HG03571 (cell line): Measurements from ENCODE around the gene KDM4C.
"Not testable (repeated sequence)": the region's sequence is repeated elsewhere in the genome, so short reads cannot be mapped to it uniquely, and the experiment has no call there.

Experiments
- ATAC-seq: cut with Tn5 transposase; IDR thresholded peaks from one replicate; pipeline ENCODE4 v1.9.1; 2021; ENCODE audit not compliant: unreplicated experiment

The KDM4C gene

GRCh38 chr9:6802926-6803325 is 45.2 kb downstream of the KDM4C start:
- ATAC-seq: no peak

- no peak for ATAC-seq
Observed at GRCh38 chr9:6805532-6805931, 47.8 kb downstream of the KDM4C start.

DNA sequence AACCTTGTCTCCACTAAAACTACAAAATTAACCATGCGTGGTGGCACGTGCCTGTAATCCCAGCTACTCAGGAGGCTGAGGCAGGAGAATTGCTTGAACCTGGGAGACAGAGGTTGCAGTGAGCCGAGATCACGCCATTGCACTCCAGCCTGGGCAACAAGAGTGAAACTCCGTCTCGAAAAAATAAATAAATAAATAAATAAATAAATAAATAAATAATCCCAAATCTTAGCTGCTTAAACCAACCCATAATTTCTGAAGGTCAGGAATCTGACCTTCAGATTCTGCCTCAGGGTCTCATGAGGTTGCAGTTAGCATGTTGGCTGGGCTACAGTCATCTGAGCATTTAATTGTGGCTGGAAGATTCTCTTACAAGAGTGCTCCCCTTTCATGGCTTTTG is 48.5 kb downstream of the KDM4C start:
- not testable (repeated sequence) for ATAC-seq

- ATAC-seq: not testable (repeated sequence)
Observed at GRCh38 chr9:6807669-6808068, 49.9 kb downstream of the KDM4C start.

- no peak for ATAC-seq
Observed at GRCh38 chr9:6811436-6811835, 53.7 kb downstream of the KDM4C start.

DNA sequence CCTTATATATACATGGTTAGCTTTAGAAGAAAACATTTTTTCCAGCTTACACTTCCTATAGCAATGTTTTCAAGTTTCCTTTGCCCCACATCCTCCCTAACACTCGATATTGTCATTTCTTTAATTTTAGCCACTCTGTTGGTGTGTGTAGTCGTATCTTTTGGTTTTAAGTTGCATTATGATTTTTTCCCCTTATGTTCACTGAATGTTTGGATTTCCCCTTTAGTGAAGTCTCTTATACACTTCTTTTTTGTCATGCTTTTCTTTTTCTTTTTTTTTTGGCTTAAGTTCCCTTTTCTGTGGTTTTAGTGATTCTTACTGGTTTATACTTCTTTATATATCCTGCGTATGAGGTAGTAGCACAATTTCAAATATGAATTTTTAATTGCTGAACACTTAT is 58.8 kb downstream of the KDM4C start:
- no peak for ATAC-seq

GRCh38 chr9:6818292-6818922 is 60.6 kb downstream of the KDM4C start:
- ATAC-seq: no peak

GRCh38 chr9:6819112-6819511 is 61.3 kb downstream of the KDM4C start:
- ATAC-seq: no peak

- no peak for ATAC-seq
Observed at GRCh38 chr9:6819529-6819928, 61.8 kb downstream of the KDM4C start.

- ATAC-seq: no peak
Observed at GRCh38 chr9:6822696-6823095, 64.9 kb downstream of the KDM4C start.

- ATAC-seq: no peak
Observed at GRCh38 chr9:6827439-6828145, 69.8 kb downstream of the KDM4C start.

DNA sequence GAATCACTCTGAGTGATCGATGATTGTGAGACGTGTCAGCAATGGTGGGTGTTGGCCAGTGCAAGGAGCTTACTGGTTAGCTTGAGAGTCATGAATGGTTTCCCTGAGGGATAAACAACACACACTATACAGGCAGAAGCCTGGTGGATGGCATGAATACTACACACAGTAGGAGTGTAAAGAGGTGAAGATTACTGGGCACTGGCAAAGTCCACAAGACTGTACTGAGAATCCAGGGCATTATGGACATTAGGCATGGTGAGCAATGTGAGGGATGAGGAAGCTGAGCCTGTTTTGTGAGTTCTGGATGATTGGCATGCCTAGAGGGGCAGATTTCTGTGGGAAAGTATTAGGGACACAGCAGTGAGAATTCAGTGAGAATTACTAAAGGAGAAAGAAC is 71.3 kb downstream of the KDM4C start:
- no peak for ATAC-seq

GRCh38 chr9:6829536-6829935 is 71.8 kb downstream of the KDM4C start:
- ATAC-seq: no peak

GRCh38 chr9:6833518-6834192 is 75.9 kb downstream of the KDM4C start:
- ATAC-seq: no peak

DNA sequence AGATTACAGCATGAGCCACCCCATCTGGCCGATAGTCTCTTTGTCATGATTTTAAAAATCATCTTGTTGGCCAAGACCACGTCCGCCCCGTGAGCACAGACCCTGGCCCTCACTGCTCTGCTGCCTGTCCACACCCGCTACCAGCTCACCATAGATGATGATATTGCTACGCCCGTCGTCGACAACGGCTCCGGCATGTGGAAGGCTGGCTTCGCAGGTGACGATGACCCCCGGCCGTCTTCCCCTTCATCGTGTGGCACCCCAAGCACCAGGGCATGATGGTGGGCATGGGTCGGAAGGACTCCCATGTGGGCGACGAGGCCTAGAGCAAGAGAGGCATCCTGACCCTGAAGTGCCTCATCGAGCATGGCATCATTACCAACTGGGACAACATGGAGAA is 76.5 kb downstream of the KDM4C start:
- ATAC-seq: no peak

- ATAC-seq: no peak
Observed at GRCh38 chr9:6838158-6838557, 80.4 kb downstream of the KDM4C start.

DNA sequence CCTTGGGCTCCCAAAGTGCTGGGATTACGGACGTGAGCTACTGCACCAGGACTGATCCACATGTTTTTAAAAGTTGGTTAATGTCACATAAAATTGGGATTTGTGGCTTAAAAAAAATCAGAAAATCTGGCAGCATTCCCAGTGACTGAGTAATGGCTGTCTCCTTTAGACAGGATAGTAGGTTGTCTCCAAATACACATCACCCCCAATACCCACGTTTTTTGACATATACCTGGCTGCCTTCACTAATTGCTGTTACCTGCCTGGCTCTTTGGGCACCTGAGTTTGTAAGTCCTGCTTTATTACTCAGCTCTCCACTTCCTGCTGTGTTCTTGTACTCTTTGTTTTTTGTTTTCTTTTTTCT is 84.8 kb downstream of the KDM4C start:
- no peak for ATAC-seq

- no peak for ATAC-seq
Observed at GRCh38 chr9:6843742-6844141, 86.0 kb downstream of the KDM4C start.

- ATAC-seq: no peak
Observed at GRCh38 chr9:6844267-6844666, 86.5 kb downstream of the KDM4C start.

DNA sequence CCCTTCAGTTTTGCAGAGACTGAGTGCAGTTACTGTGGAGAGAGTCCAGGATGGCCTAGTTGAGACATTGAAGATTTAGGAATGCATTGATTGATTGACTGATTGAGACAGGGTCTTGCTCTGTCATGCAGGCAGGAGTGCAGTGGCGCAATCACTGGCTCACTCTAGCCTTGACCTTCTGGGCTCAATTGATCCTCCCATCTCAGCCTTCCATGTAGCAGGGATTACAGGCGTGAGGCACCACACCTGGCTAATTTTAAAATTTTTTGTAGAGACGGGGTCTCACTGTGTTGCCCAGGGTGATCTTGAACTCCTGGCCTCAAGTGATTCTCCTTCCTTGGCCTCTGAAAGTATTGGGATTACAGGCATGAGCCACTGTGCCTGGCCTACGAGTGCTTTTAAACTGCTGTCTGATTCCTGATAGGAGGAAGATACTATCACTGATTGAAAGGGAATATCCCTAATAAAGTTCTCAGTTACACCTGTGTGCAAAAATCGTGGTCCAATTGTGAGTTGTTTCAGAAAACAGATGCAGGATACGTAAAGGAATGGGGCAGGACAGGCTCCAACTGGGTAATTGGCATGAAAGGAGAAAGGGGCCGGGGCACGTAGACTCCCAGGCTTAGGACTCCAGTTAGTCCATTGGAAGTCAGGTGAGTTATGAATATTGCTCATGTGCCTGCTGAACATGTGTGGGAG is 87.5 kb downstream of the KDM4C start:
- no peak for ATAC-seq

DNA sequence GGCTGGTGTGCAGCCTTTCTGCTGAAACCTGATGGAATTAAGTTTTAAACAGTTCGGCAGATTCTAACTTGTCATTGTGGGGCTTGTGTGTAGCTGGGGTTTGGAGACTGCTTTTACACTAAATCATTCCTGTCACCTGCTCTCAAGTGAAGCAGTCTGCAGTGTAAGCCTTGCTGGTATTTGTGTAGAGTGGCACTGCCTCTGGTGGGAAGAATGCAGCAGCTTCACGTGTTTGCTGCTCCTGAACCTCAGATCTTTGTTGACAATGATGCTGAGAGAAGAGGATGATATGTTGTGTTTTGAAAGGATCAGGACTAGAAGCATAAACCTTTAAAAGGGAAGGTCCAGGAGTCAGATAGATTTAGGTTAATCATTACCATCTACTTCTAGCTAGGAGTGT is 88.1 kb downstream of the KDM4C start:
- no peak for ATAC-seq
